SIG-M5 treated with dmso at 0.1 percent for 504 hours (cell line): ENCODE data around the gene NIBAN1.
"Not testable (repeated sequence)": the region's sequence is repeated elsewhere in the genome, so short reads cannot be mapped to it uniquely, and the experiment has no call there.

Experiments used
- DNase-seq: peaks from one replicate; lab custom pipeline; 2025; ENCODE audit not compliant: unreplicated experiment; lab: John Stamatoyannopoulos, UW

Gene NIBAN1

GRCh38 chr1:184973272-184974055, 844 bp downstream of the NIBAN1 start:
- DNase-seq: peak; percentile 88

- peak; percentile 19 for DNase-seq
Measured at GRCh38 chr1:184972315-184973055, 1.8 kb downstream of the NIBAN1 start.

GRCh38 chr1:184971522-184972265, 2.6 kb downstream of the NIBAN1 start:
- no peak for DNase-seq

GRCh38 chr1:184970691-184971161, 3.6 kb downstream of the NIBAN1 start:
- no peak for DNase-seq

GRCh38 chr1:184966989-184967388, 7.3 kb downstream of the NIBAN1 start:
- DNase-seq: no peak

DNA sequence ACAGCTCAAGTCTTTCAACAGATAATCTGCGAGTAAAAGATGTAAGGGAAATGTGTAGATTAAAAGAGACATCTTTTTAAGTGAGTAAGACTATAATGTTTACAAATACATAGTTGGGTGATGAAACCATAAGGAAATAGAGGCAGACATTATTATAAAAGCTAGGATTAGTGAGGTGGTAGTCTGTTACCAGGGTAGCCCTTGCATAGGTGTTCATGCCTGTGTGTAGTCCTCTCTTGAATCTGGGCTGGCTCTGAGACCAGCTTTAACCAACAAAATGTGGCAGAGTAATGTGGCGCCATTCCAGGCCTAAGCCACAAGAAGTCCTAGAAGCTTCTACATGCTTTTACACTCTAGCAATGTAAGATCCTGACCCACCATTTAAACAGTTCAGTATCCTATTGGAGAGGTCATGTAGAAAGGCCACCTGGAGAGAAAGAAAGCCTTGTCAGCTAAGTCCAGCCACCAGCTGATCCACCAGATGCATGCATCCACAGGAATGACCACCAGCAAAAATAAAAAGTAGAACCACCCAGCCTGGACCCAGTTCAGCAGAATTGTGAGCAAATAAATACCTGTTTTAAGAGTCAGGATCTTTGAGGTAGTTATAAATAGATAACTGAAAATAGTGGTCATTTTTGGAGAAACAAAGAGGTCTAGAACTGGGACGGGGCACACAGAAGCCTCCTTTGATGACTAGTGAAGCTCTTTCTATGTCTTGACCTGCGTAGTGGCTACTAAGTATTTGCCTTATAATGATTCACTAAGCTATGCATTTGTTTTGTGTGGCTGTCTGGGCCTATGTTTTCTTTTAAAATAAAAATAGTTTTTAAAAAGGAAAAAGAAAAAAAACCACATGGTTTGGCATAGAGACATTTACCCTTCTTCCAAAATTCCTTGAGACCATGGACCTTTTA, 8.1 kb downstream of the NIBAN1 start:
- DNase-seq: no peak

GRCh38 chr1:184965439-184965838, 8.9 kb downstream of the NIBAN1 start:
- no peak for DNase-seq

- no peak for DNase-seq
Measured at GRCh38 chr1:184959626-184960025, 14.7 kb downstream of the NIBAN1 start.

- DNase-seq: no peak
Measured at GRCh38 chr1:184958554-184959353, 15.6 kb downstream of the NIBAN1 start.

DNA sequence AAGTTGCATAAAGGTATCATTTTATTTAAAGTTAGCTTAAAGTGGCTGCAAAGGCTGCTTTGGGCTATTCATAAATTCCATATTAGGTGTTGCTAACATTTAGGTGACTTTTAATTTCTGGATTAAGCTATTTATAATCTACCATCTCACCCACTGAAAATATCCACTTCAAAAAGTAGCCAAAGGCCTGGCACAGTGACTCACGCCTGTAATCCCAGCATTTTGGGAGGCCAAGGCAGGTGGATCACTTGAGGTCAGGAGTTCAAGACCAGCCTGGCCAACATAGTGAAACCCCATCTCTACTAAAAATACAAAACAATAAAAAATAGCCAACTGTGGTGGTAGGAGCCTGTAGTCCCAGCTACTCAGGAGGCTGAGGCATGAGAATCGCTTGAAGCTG, 16.4 kb downstream of the NIBAN1 start:
- not testable (repeated sequence) for DNase-seq

- DNase-seq: no peak
Measured at GRCh38 chr1:184956999-184957700, 17.2 kb downstream of the NIBAN1 start.

GRCh38 chr1:184954232-184954995, 19.9 kb downstream of the NIBAN1 start:
- DNase-seq: no peak

GRCh38 chr1:184953600-184954219, 20.6 kb downstream of the NIBAN1 start:
- no peak for DNase-seq

GRCh38 chr1:184952428-184952827, 21.9 kb downstream of the NIBAN1 start:
- DNase-seq: no peak

- no peak for DNase-seq
Measured at GRCh38 chr1:184951788-184952187, 22.5 kb downstream of the NIBAN1 start.

GRCh38 chr1:184950906-184951305, 23.4 kb downstream of the NIBAN1 start:
- no peak for DNase-seq

GRCh38 chr1:184950227-184950626, 24.1 kb downstream of the NIBAN1 start:
- no peak for DNase-seq
